NB4 (cell line): ENCODE data around the gene TCOF1.

Experiments used
- DNase-seq: peaks from one replicate; pipeline ENCODE4 v3.0.0; 2010; ENCODE audit warnings: low read depth
- H3K4me3 ChIP-seq: one replicate; pipeline ENCODE4 v1.5.1; 2011; ENCODE audit warnings: mild to moderate bottlenecking, low read depth, low read length, moderate library complexity
- MYC ChIP-seq: IDR thresholded peaks from 2 replicates; pipeline ENCODE4 v1.6.1; 2011; ENCODE audit warnings: low read depth, low read length
- POLR2A ChIP-seq: IDR thresholded peaks from 2 replicates; pipeline ENCODE4 v1.6.1; 2011; ENCODE audit warnings: mild to moderate bottlenecking; ENCODE audit not compliant: insufficient read length; ENCODE audit errors: extremely low read depth
- TF ChIP-seq, protein P1 (sequence below): IDR thresholded peaks from one replicate; pipeline ENCODE4 v1.5.1; 2012; ENCODE audit warnings: low read depth, low read length
- TF ChIP-seq, protein P2 (sequence below): IDR thresholded peaks from 2 replicates; pipeline ENCODE4 v1.6.1; 2011; ENCODE audit warnings: low read depth, low read length

Gene TCOF1

DNA sequence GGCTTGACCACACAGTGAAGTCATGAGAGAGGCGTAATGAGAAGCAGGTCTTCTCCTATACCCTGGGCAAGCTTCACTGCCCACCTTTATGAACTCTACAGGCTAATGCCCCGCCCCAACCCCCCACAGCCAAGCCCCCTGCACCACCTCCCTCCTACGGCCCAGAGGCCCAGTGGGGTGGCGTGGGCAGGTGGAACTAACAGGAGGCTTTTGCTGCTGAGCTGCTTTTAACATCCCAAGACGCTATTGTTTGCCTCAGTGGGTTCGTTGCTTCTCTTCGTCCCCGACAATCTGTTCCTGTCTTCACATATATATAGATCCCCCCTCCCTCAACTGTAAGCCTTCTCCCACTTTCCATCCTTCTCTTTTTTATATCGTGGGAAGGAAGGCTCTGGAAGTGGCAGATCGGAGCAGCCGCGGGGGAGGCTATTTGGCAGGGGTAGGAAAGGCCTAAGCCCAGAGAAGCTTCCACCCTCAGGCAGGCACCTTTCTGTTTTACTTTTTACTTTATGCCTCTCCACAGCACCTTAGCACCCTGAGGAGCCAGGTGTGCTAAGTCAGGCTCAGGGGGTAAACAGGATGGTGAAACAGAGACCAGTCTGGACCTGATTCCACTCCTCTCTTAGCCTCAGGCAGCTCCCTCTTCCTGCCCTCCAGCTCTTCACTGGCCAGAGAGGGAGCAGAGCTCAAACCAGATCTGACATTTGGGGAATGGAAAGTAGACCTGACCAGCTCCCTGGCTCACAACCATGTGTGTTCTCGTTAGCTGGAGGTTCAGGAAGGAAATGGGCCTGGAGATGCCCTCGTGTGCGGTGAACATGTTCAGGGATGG, 28.7 kb downstream of the TCOF1 start:
- no peak for DNase-seq
- TF ChIP-seq, protein P1, sequence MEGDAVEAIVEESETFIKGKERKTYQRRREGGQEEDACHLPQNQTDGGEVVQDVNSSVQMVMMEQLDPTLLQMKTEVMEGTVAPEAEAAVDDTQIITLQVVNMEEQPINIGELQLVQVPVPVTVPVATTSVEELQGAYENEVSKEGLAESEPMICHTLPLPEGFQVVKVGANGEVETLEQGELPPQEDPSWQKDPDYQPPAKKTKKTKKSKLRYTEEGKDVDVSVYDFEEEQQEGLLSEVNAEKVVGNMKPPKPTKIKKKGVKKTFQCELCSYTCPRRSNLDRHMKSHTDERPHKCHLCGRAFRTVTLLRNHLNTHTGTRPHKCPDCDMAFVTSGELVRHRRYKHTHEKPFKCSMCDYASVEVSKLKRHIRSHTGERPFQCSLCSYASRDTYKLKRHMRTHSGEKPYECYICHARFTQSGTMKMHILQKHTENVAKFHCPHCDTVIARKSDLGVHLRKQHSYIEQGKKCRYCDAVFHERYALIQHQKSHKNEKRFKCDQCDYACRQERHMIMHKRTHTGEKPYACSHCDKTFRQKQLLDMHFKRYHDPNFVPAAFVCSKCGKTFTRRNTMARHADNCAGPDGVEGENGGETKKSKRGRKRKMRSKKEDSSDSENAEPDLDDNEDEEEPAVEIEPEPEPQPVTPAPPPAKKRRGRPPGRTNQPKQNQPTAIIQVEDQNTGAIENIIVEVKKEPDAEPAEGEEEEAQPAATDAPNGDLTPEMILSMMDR, result no peak
- no peak for TF ChIP-seq POLR2A

DNA sequence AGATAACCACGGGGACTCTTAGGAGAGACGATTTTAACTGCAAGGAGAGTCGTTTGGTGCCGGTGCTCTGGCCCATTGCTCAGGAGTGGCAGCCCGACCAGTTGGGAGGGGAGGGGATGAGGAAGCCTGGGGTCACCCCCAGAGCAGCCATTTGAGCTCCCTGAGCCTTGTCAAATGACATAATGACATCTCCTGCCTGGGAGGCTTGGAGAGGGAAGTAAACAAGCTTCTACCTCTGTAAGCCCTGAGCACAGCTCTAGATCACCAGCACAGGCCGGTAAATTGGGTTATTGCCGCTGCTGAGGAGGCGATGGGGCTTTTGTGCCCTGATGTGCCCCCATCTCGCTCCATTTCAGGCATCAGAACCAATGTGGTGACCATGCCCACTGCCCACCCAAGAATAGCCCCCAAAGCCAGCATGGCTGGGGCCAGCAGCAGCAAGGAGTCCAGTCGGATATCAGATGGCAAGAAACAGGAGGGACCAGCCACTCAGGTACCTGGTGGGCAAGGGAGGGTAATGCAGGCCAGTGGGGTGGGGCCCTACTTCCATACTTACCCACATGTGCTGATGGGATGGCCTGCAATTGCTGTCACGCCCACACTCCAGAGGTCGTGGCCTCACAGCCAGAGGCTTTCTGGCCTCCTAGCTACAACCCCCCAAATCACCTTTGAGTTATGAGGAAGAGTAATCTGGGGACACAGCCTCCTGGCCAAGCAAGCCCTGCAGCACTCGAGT, 32.2 kb downstream of the TCOF1 start:
- no peak overlapping the region for H3K4me3 ChIP-seq
- TF ChIP-seq, protein P1, result no peak
- TF ChIP-seq POLR2A (no peak), MYC (no peak)
- TF ChIP-seq, protein P2, sequence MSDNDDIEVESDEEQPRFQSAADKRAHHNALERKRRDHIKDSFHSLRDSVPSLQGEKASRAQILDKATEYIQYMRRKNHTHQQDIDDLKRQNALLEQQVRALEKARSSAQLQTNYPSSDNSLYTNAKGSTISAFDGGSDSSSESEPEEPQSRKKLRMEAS, result no peak
- no peak for DNase-seq

More for the DNA sequence above, 28.7 kb downstream of the TCOF1 start:
- no peak overlapping the region for H3K4me3 ChIP-seq

DNA sequence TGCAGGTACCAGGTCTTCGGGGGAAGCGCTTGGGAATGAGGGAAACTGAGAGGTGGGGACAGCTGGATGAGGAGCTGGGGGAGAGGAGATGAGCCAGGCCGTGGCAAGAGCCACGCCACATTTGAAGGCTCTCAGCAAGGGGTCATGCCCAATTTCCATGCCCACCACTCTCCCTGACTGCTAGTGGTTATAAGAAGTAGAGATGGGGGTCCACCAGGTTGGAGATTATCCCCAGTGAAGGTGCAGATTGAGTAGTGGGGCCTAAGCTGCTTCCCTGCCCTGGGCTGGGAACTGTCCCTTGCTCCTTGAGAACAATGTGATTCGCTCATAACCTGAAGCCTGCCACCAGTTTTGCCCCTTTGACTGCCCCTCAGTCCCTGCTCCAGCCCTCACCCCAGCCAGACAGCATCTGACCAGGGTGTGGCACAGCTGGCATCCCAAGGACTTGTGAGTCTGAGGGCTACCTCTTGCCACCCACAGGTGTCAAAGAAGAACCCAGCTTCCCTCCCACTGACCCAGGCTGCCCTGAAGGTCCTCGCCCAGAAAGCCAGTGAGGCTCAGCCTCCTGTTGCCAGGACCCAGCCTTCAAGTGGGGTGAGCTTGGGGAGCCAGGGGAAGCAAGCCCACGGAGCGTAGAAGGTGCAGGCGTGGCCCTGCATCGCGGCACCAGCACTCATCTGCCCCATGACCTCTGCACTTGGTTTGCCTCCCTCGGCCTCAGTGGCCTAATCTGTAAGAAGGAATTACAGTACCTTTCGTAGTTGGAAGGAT, 33.8 kb downstream of the TCOF1 start:
- TF ChIP-seq, protein P2, result no peak
- TF ChIP-seq, protein P1, result no peak
- no peak for TF ChIP-seq POLR2A
- no peak for TF ChIP-seq MYC
- H3K4me3 ChIP-seq, result no peak overlapping the region
- DNase-seq, result no peak

DNA sequence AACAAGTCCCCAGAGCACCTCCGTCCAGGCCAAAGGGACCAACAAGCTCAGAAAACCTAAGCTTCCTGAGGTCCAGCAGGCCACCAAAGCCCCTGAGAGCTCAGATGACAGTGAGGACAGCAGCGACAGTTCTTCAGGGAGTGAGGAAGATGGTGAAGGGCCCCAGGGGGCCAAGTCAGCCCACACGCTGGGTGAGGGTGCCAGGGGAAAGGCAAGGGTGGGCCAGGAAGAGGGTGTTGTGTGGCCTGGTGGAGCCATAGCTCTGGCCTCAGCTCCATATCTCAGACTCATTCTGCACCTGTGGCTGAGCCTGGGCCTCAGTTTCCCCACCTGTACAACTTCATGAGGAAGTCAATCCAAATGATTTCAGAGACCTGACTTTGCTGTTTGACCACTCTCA, 34.5 kb downstream of the TCOF1 start:
- TF ChIP-seq, protein P2, result no peak
- TF ChIP-seq MYC, result no peak
- TF ChIP-seq POLR2A, result no peak
- no peak for DNase-seq
- H3K4me3 ChIP-seq, result no peak overlapping the region

DNA sequence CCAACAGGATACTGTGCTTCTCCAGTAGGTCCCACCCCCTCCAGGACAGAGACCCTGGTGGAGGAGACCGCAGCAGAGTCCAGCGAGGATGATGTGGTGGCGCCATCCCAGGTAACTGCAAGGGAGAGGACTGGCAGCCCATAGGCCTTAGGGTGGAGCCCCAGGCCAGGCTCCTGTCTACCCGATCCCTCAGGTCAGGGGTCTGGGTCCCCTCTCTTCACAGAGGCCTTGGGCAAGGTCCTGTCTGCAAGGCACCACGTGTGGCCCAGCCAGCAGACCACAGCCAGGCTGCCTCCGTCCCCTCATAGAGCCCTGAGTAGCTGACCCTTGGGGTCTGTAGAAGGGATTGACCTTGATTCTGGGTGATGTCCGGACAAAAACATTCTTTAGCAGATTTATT, 35.2 kb downstream of the TCOF1 start:
- TF ChIP-seq, protein P1, result no peak
- TF ChIP-seq MYC, result no peak
- TF ChIP-seq, protein P2, result no peak
- TF ChIP-seq POLR2A, result no peak
- no peak overlapping the region for H3K4me3 ChIP-seq
- no peak for DNase-seq
